Type B pancreatic cell (in vitro differentiated cells): ENCODE measurements around the gene TBC1D22A. TPM values are rescaled to one million over a fixed set of nuclear protein-coding genes. Genes with fewer than 3 reads are reported as not detected.

ENCODE experiments used
- DNase-seq: peaks from one replicate; pipeline ENCODE4 v3.0.0; 2021; ENCODE audit warnings: mixed read lengths; ENCODE audit not compliant: unreplicated experiment; ENCODE audit errors: extremely low spot score
- H3K27ac Mint-ChIP-seq: 2 replicates; pipeline ENCODE4 v1.8.0; 2021; ENCODE audit warnings: mild to moderate bottlenecking, mixed read lengths
- H3K27me3 Mint-ChIP-seq: 2 replicates; pipeline ENCODE4 v1.8.0; 2021; ENCODE audit warnings: mixed read lengths
- H3K36me3 Mint-ChIP-seq: 2 replicates; pipeline ENCODE4 v1.8.0; 2021; ENCODE audit warnings: mixed read lengths
- H3K4me1 Mint-ChIP-seq: one replicate; pipeline ENCODE4 v1.8.0; 2021; ENCODE audit warnings: mixed read lengths; ENCODE audit not compliant: unreplicated experiment
- H3K4me3 Mint-ChIP-seq: 2 replicates; pipeline ENCODE4 v1.8.0; 2021; ENCODE audit warnings: mild to moderate bottlenecking, mixed read lengths
- H3K9me3 Mint-ChIP-seq: 2 replicates; pipeline ENCODE4 v1.8.0; 2021; ENCODE audit warnings: mixed read lengths
- total RNA-seq: library from RNA; stranded (reverse); gene quantifications from 2 replicates; pipeline ENCODE4 v1.2.1, GENCODE V29; 2021; ENCODE audit warnings: low replicate concordance
- TF ChIP-seq, protein P1 (sequence below): fragments of 200-600 bp; sonication (generic); conservative IDR thresholded peaks from 2 replicates; pipeline ENCODE4 v1.5.0; 2021; ENCODE audit warnings: antibody characterized with exemption, mild to moderate bottlenecking

TBC1D22A gene
- total RNA-seq, 1 donor from 2014 or later, result 16.2 TPM

DNA sequence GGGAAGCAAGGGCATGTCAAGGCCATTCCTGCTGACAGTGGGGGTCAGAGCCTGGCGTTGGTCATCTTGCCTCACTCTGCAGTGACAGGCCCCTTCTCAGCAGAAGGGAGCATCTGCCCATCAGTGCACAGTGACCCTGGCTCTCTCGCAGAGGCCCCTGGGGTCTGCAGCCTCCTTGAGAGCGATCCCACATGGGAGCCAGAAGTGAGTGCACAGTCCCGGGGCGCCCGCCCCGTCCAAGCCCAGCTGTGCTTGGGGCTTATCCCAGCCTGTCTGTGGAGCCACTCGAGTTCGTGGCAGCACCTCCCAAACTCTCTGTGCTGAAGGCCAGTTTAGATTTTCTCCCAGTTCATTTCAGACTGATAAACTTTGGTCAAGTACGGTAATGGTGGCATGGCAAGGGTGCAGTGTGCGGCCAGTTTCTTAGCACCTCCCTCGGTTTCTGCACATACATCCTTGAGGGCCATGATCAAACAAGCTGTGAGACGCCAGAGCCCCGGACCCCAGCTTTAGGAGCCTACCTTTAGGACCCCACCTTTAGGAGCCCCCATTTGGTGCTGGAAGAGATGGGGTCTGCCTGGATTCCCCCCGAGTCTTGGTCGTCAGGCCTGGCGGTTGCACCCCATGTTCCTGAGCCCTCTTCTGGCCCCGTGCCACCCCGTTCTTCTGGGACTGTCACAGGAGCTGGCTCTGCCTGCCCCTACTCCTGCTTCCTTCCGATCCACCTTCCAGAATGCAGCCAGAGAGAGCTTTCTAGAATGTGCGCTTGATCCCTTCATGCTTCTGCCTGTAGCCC lies 369.4 kb downstream of the TBC1D22A start:
- TF ChIP-seq, protein P1, sequence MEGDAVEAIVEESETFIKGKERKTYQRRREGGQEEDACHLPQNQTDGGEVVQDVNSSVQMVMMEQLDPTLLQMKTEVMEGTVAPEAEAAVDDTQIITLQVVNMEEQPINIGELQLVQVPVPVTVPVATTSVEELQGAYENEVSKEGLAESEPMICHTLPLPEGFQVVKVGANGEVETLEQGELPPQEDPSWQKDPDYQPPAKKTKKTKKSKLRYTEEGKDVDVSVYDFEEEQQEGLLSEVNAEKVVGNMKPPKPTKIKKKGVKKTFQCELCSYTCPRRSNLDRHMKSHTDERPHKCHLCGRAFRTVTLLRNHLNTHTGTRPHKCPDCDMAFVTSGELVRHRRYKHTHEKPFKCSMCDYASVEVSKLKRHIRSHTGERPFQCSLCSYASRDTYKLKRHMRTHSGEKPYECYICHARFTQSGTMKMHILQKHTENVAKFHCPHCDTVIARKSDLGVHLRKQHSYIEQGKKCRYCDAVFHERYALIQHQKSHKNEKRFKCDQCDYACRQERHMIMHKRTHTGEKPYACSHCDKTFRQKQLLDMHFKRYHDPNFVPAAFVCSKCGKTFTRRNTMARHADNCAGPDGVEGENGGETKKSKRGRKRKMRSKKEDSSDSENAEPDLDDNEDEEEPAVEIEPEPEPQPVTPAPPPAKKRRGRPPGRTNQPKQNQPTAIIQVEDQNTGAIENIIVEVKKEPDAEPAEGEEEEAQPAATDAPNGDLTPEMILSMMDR, result no peak
- H3K4me3 Mint-ChIP-seq, result no peak overlapping the region
- no peak for DNase-seq
- H3K27me3 Mint-ChIP-seq, result no peaks in the 10 kb centered on the region
- H3K4me1 Mint-ChIP-seq, result peaks cover 17% of the 10 kb centered on the region
- H3K27ac Mint-ChIP-seq, result peak overlapping the region; percentile 34
- H3K9me3 Mint-ChIP-seq, result no peaks in the 10 kb centered on the region
- peaks cover 3% of the 10 kb centered on the region for H3K36me3 Mint-ChIP-seq

DNA sequence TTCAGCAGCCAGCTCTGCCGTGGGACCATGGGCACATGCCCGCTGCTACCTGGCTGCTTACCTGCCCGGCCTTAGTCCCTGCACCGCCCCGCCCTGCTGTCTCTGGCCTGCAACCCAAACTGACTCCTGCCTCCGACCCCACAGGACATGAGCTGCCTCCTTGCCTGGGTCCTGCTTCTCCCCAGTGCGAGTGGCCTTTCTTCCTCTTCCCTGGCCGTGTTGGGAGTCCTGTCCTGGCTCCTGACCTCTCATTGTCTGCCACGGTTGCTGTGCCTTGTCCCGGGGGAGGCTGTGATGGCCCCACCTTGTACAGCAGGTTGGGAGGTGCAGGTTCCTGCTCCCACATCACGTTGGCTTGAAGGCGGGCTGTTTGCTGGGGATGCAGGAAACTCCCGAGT lies 370.0 kb downstream of the TBC1D22A start:
- Mint-ChIP-seq H3K36me3 (peaks cover 3% of the 10 kb centered on the region), H3K27ac (peak overlapping the region; percentile 34), H3K4me1 (peaks cover 17% of the 10 kb centered on the region), H3K9me3 (no peaks in the 10 kb centered on the region), H3K27me3 (no peaks in the 10 kb centered on the region), H3K4me3 (no peak overlapping the region)
- TF ChIP-seq, protein P1, result no peak
- no peak for DNase-seq

DNA sequence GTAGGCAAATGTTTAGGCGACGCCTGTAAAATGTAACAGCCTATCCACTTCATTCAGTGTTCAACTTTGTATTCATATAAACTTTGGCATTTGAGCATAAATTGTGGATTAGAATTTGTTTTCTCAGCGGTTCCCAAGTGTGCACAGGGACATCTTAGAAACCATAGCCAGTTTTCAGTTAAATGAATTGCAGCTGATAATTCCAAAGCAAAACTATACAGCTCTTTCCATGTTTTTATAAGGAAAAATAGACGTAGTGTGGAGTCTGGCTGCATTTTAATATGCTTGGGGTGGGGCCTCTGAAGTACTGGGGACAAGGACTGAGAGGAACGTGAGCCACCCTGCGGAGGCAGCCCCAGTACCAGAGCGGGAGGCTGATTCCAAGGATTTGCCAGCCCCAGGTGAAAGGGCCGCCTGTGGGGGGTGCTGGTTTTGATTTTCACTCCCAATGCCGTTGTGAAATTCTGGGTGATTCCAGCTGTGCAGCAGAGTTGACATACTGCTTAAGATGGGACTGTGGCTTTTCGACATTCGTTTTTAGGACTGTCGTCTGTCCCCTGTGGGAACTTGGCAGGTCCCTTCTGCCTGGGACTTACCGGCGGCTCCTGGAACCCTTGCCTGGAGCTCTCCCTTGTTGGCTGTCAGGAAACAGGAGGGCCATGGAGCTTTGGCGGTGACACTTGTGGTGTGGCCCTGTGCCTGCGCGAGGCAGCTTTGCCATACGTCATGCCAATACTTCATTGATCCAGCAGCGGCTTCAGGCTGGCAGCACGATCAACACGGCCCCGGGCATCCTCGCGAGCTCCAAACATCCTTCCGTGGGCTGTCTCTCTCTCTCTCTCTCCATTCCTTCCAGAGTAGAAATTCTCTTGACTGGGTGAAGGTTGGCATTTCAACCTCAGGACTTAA lies 370.9 kb downstream of the TBC1D22A start:
- TF ChIP-seq, protein P1, result no peak
- Mint-ChIP-seq H3K36me3 (peaks cover 3% of the 10 kb centered on the region), H3K4me3 (no peak overlapping the region), H3K27me3 (no peaks in the 10 kb centered on the region), H3K27ac (peak overlapping the region; percentile 75), H3K9me3 (no peaks in the 10 kb centered on the region), H3K4me1 (peaks cover 17% of the 10 kb centered on the region)
- DNase-seq, result no peak

DNA sequence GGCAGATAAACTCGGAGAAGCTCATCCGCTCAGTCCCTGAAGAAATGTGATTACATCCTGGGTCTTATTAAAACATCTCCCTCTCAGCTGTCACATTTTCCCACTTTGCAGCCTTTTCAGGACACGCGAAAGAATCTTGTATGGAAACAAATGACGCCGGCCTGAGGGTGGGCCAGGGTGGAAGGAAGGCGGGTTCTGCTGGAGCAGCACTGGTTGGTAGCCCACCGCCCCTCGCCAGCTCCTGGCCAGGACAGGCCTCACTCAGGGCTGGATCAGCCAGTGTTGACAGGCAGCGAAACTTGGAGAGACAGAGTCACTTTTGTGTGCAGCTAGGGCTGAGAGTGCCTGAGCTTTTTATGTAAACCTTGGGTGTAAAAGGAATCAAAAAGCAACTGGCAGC lies 371.8 kb downstream of the TBC1D22A start:
- Mint-ChIP-seq H3K27me3 (no peaks in the 10 kb centered on the region), H3K4me1 (peaks cover 17% of the 10 kb centered on the region), H3K27ac (peak overlapping the region; percentile 75), H3K36me3 (peaks cover 3% of the 10 kb centered on the region), H3K4me3 (no peak overlapping the region), H3K9me3 (no peaks in the 10 kb centered on the region)
- DNase-seq, result no peak
- TF ChIP-seq, protein P1, result no peak

DNA sequence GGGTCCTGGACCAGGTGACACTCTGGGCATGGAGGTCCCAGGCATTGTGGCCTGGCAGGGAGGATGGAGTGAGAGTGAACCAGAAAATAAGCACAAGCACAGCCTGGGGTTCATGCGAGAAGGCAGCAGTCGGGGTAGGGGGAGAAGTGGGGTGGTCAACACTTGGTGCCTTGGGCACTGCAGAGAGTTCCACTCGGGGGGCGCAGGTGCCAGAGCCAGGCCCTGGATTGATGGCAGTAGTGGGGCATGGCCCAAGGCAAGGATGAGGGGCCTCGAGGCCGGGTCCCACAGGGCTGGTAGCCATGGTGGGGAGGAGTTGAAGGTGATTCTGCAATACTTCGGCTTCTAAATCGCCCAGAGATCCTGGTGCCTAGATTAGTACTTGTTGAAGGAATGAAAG lies 372.9 kb downstream of the TBC1D22A start:
- Mint-ChIP-seq H3K9me3 (no peaks in the 10 kb centered on the region), H3K4me3 (no peak overlapping the region), H3K36me3 (no peaks in the 10 kb centered on the region), H3K27ac (no peak overlapping the region), H3K27me3 (no peaks in the 10 kb centered on the region), H3K4me1 (peaks cover 16% of the 10 kb centered on the region)
- no peak for DNase-seq
- TF ChIP-seq, protein P1, result no peak
